ENCODE measurements around the gene NTNG2. TPM values are rescaled to one million over a fixed set of nuclear protein-coding genes. Genes with fewer than 3 reads are reported as not detected.
"Not testable (repeated sequence)": the region's sequence is repeated elsewhere in the genome, so short reads cannot be mapped to it uniquely, and the experiment has no call there.

NTNG2 gene
- total RNA-seq, 1 donor from 2014 or later, result 4.0 TPM

DNA sequence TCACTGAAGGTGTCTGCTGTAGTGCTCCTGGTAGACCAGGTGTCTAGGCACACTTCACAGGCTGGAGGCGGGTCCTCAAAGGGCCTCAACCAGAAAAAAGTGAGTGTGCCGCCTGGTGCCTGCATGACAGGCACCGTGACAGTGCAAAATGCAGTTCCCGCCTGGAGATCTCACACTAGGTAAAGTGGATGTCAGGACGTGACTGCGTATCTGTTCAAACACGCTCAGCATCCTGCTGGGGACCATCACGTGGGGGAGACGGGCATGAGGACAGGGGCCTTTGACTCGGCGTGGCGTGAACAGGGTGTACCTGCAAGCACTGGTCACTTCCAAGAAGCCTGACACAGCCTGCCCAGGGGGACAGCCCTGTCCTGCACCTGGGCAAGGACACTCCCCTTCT lies 32.3 kb upstream of the NTNG2 start:
- Mint-ChIP-seq H3K27me3 (peaks cover 96% of the 10 kb centered on the region), H3K4me1 (ENCODE audit: unreplicated experiment) (no peaks in the 10 kb centered on the region), H3K36me3 (no peaks in the 10 kb centered on the region), H3K27ac (no peak overlapping the region), H3K4me3 (no peak overlapping the region), H3K9me3 (no peaks in the 10 kb centered on the region)
- TF ChIP-seq, protein P1, sequence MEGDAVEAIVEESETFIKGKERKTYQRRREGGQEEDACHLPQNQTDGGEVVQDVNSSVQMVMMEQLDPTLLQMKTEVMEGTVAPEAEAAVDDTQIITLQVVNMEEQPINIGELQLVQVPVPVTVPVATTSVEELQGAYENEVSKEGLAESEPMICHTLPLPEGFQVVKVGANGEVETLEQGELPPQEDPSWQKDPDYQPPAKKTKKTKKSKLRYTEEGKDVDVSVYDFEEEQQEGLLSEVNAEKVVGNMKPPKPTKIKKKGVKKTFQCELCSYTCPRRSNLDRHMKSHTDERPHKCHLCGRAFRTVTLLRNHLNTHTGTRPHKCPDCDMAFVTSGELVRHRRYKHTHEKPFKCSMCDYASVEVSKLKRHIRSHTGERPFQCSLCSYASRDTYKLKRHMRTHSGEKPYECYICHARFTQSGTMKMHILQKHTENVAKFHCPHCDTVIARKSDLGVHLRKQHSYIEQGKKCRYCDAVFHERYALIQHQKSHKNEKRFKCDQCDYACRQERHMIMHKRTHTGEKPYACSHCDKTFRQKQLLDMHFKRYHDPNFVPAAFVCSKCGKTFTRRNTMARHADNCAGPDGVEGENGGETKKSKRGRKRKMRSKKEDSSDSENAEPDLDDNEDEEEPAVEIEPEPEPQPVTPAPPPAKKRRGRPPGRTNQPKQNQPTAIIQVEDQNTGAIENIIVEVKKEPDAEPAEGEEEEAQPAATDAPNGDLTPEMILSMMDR (conservative IDR thresholded peaks at IDR 0.05), result no peak
- no peak for DNase-seq (ENCODE audit: extremely low spot score, unreplicated experiment)

DNA sequence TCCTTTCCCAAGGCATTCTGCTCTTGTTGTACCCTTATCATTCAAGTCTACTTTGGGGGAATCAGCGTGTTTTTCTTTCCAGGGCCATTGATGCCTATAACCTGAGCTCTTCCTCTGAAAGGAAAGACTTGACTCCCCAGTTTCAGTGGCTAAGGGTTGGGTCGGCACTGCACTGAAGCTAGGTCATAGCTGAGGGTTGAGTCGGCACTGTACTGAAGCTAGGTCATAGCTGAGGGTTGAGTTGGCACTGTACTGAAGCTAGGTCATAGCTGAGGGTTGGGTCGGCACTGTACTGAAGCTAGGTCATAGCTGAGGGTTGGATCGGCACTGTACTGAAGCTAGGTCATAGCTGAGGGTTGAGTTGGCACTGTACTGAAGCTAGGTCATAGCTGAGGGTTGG lies 27.8 kb upstream of the NTNG2 start:
- H3K4me1 Mint-ChIP-seq (ENCODE audit: unreplicated experiment); H3K27ac Mint-ChIP-seq; DNase-seq (ENCODE audit: extremely low spot score, unreplicated experiment); H3K9me3 Mint-ChIP-seq; H3K4me3 Mint-ChIP-seq; H3K36me3 Mint-ChIP-seq: not testable (repeated sequence)
- H3K27me3 Mint-ChIP-seq, result peaks cover 79% of the 10 kb centered on the region

DNA sequence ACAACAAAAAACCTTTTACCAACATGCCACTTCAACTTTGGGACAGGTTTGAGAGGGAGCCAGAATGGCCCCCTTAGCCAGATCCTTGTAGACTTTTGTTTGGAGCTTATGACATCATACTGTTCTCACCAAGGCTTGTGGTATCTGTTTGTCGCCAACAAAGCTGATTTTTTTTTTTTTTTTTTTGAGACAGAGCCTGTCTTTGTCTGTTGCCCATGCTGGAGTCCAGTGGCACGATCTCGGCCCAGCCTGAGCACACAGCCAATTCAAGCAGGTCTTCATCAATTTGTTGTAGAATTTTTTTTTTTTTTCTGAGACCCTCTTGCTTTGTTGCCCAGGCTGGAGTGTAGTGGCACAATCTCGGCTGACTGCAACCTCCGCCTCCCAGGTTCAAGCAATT lies 26.4 kb upstream of the NTNG2 start:
- H3K4me1 Mint-ChIP-seq (ENCODE audit: unreplicated experiment), result no peaks in the 10 kb centered on the region

DNA sequence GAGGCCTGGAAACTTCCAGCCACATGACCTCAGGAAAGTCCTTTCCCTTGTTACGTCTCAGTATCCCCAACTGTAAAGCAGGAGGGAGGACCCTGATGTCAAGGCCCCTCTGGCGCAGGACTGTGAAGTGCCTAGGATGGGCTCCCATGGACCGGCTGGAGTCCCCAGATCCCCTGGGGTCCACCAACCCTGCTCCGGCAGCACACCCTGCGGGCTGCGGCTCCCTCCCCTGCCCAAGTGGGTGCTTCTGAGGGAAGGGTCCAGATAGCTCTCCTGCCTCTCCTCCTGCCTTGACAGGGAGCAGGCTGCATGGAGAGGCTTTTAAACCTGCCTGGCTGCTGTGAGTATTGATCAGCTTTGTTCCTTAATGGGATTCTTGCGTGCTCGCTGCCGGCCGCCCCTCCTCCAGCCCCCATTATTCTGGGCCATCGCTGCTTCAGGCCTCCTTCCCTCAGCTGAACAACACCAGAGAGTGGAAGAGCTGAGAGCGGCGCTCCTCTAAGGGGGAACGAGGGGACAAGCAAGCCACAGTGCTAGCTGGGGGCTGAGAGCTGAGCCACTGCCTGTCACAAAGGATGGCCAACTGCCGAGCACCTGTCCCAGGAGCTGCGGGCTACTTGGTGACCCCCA lies 25.6 kb upstream of the NTNG2 start:
- Mint-ChIP-seq H3K9me3 (no peaks in the 10 kb centered on the region), H3K4me1 (ENCODE audit: unreplicated experiment) (peaks cover 1% of the 10 kb centered on the region), H3K36me3 (no peaks in the 10 kb centered on the region), H3K27ac (no peak overlapping the region), H3K27me3 (peaks cover 75% of the 10 kb centered on the region), H3K4me3 (no peak overlapping the region)
- no peak for DNase-seq (ENCODE audit: extremely low spot score, unreplicated experiment)
- TF ChIP-seq, protein P1 (conservative IDR thresholded peaks at IDR 0.05), result no peak

More for the DNA sequence above, 26.4 kb upstream of the NTNG2 start:
- Mint-ChIP-seq H3K4me3 (no peak overlapping the region), H3K27me3 (peaks cover 75% of the 10 kb centered on the region), H3K27ac (no peak overlapping the region), H3K36me3 (no peaks in the 10 kb centered on the region), H3K9me3 (no peaks in the 10 kb centered on the region)
- no peak for DNase-seq (ENCODE audit: extremely low spot score, unreplicated experiment)
- TF ChIP-seq, protein P1 (conservative IDR thresholded peaks at IDR 0.05), result no peak

DNA sequence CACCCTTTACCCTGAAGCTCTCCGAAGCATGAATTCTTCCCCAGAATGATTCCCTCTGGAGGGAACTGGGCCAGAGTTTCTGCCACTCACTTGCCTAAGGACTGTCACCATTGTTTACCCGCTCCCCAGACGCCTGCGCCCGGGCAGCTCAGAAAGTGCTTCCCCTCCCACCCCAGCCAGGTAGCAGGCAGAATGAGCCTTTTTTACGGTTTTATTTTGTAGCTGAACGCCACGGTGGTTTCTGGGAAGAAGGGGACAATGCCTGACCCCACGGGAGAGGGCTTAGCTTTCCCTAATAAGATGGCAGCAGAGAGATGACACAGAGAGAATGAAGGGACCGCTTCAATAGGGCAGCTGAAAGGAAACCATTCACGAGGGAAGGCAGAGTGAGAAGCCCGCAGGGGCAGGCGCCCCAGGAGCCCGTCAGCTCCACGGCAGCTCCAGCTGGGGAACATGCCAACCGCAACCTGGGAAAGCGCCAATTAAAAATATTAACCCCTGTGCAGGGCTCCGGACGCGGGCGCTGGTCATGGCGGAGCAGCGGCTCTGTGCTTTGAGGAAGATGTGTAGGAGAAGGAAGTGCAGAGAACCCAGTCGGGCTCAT lies 20.4 kb upstream of the NTNG2 start:
- H3K27me3 Mint-ChIP-seq, result peaks cover 80% of the 10 kb centered on the region
- no peaks in the 10 kb centered on the region for H3K9me3 Mint-ChIP-seq
- peak overlapping the region; percentile 51 for H3K27ac Mint-ChIP-seq
- no peak for DNase-seq (ENCODE audit: extremely low spot score, unreplicated experiment)
- H3K4me1 Mint-ChIP-seq (ENCODE audit: unreplicated experiment), result peaks cover 10% of the 10 kb centered on the region
- H3K4me3 Mint-ChIP-seq, result peak overlapping the region; percentile 80
- TF ChIP-seq, protein P1 (conservative IDR thresholded peaks at IDR 0.05), result no peak
- no peaks in the 10 kb centered on the region for H3K36me3 Mint-ChIP-seq

DNA sequence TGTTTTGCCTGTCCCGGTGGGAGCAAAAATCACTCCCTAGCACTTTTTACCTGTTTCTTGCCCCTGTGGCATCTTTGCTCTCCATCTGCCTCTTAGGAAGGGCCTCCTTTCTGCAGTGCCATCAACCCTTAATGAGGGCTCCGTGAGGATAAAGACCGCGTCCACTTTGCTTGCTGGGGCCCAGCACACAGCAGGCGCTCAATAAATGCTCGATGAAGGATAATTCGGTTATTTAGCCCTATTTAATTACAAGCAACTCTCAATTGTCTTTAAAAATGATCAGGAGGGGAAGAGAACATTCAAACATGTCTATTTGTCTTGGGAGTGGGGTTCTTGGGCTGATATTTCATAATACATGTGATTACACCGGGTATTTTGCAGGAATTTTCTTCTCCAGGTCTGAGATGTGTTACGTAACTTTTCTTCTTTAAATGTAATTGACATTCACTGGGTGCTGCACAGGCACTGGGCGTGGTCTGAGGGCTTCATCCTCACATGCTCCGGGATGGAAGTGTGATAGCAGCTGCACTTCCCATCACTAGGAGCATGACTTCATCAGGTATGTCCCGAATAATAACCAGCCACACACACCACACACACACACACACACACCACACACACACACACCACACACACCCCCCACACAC lies 19.8 kb upstream of the NTNG2 start:
- H3K27ac Mint-ChIP-seq, result no peak overlapping the region
- peaks cover 78% of the 10 kb centered on the region for H3K27me3 Mint-ChIP-seq

More for the DNA sequence above, 19.8 kb upstream of the NTNG2 start:
- no peak for DNase-seq (ENCODE audit: extremely low spot score, unreplicated experiment)
- Mint-ChIP-seq H3K9me3 (no peaks in the 10 kb centered on the region), H3K4me1 (ENCODE audit: unreplicated experiment) (peaks cover 10% of the 10 kb centered on the region), H3K36me3 (no peaks in the 10 kb centered on the region), H3K4me3 (peak overlapping the region; percentile 80)
- TF ChIP-seq, protein P1 (conservative IDR thresholded peaks at IDR 0.05), result no peak

Data from type B pancreatic cell (in vitro differentiated cells).